MCF 10A (cell line): ENCODE results near the gene C9orf43. TPM values are rescaled to one million over a fixed set of nuclear protein-coding genes. Genes with fewer than 3 reads are reported as not detected.

Experiments
- BruUV-seq: library from RNA; stranded (reverse); fragments of 400-500 nt; replicated peaks from 2 replicates; lab custom pipeline; 2021; lab: Mats Ljungman, UMichigan
- CTCF ChIA-PET: fragments of 300-600 bp; sonication (Branson Sonifier 250); formaldehyde crosslinking; extraction: SDS; loops from one replicate; lab custom pipeline; 2021; ENCODE audit warnings: antibody characterized with exemption, inconsistent platforms; lab: Yijun Ruan, JAX
- POLR2A ChIA-PET: fragments of 300-600, 350-650 bp; sonication (Branson Sonifier 250); formaldehyde crosslinking; extraction: SDS; loops from one replicate; lab custom pipeline; 2020; ENCODE audit warnings: antibody characterized with exemption, inconsistent platforms; lab: Yijun Ruan, JAX
- DNase-seq: peaks from one replicate; pipeline ENCODE4 v3.0.0-alpha.2; 2018; ENCODE audit not compliant: unreplicated experiment
- H3K27ac Mint-ChIP-seq: one replicate; pipeline ENCODE4 v1.8.0; 2022; ENCODE audit warnings: mild to moderate bottlenecking, low read depth, mixed read lengths; ENCODE audit not compliant: unreplicated experiment
- H3K27me3 Mint-ChIP-seq: one replicate; pipeline ENCODE4 v1.8.0; 2022; ENCODE audit warnings: mixed read lengths; ENCODE audit not compliant: insufficient read depth, unreplicated experiment
- H3K36me3 Mint-ChIP-seq: one replicate; pipeline ENCODE4 v1.8.0; 2022; ENCODE audit warnings: mild to moderate bottlenecking, moderate library complexity, mixed read lengths; ENCODE audit not compliant: insufficient read depth, unreplicated experiment
- H3K4me1 Mint-ChIP-seq: one replicate; pipeline ENCODE4 v1.8.0; 2022; ENCODE audit warnings: mixed read lengths; ENCODE audit not compliant: insufficient read depth, unreplicated experiment
- H3K4me3 Mint-ChIP-seq: one replicate; pipeline ENCODE4 v1.8.0; 2022; ENCODE audit warnings: mild to moderate bottlenecking, moderate library complexity, mixed read lengths; ENCODE audit not compliant: unreplicated experiment
- H3K9me3 Mint-ChIP-seq: one replicate; pipeline ENCODE4 v1.8.0; 2022; ENCODE audit warnings: mixed read lengths; ENCODE audit not compliant: unreplicated experiment
- intact Hi-C: fragments of 100-400 bp; cut with micrococcal nuclease; formaldehyde crosslinking; loops from 2 replicates; pipeline ENCODE4 v1.14.1; 2022
- total RNA-seq: library from RNA; stranded (reverse); gene quantifications from 2 replicates; pipeline ENCODE4 v1.2.3, GENCODE V29; 2022
- TF ChIP-seq, protein P1 (sequence below): fragments of 200-600 bp; IDR thresholded peaks from one replicate; pipeline ENCODE4 v1.8.0; 2022; ENCODE audit warnings: antibody characterized with exemption, mild to moderate bottlenecking; ENCODE audit not compliant: unreplicated experiment

The C9orf43 gene
- total RNA-seq, 1 experiment from 2014 or later, result 0.84 TPM

- Mint-ChIP-seq H3K4me1 (no peaks in the 10 kb centered on the region), H3K4me3 (no peak overlapping the region), H3K27ac (no peak overlapping the region), H3K36me3 (peaks cover 7% of the 10 kb centered on the region), H3K27me3 (no peaks in the 10 kb centered on the region), H3K9me3 (no peaks in the 10 kb centered on the region)
- TF ChIP-seq, protein P1, sequence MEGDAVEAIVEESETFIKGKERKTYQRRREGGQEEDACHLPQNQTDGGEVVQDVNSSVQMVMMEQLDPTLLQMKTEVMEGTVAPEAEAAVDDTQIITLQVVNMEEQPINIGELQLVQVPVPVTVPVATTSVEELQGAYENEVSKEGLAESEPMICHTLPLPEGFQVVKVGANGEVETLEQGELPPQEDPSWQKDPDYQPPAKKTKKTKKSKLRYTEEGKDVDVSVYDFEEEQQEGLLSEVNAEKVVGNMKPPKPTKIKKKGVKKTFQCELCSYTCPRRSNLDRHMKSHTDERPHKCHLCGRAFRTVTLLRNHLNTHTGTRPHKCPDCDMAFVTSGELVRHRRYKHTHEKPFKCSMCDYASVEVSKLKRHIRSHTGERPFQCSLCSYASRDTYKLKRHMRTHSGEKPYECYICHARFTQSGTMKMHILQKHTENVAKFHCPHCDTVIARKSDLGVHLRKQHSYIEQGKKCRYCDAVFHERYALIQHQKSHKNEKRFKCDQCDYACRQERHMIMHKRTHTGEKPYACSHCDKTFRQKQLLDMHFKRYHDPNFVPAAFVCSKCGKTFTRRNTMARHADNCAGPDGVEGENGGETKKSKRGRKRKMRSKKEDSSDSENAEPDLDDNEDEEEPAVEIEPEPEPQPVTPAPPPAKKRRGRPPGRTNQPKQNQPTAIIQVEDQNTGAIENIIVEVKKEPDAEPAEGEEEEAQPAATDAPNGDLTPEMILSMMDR, result peak; percentile 66
- intact Hi-C loops, result loop anchor here (2.0 kb wide), 3 partner anchors 138 to 208 kb away; no protein-coding TSS in a partner anchor
- no TSS peak for BruUV-seq
- ChIA-PET POLR2A (interaction anchor here (0.6 to 1.9 kb wide), 5 partner anchors 72 to 210 kb away, joined by 3 to 15 read pairs (median 4); no protein-coding TSS in a partner anchor), CTCF (interaction anchor here (0.6 to 10.0 kb wide), 35 partner anchors 8 to 227 kb away, joined by 3 to 317 read pairs (median 4); no protein-coding TSS in a partner anchor)
- peak; percentile 51 for DNase-seq
These were observed 35.8 kb downstream of the C9orf43 start for GRCh38 chr9:113446323-113446740.

GRCh38 chr9:113449376-113449775 is 38.8 kb downstream of the C9orf43 start:
- no peak overlapping the region for H3K27ac Mint-ChIP-seq
- H3K4me1 Mint-ChIP-seq, result no peaks in the 10 kb centered on the region
- POLR2A ChIA-PET, result no interaction called here
- no TSS peak for BruUV-seq
- H3K4me3 Mint-ChIP-seq, result no peak overlapping the region
- no peaks in the 10 kb centered on the region for H3K9me3 Mint-ChIP-seq
- no peaks in the 10 kb centered on the region for H3K27me3 Mint-ChIP-seq
- intact Hi-C loops, result no loop called here
- CTCF ChIA-PET, result interaction anchor here (1.2 to 10.0 kb wide), 3 partner anchors 15 to 206 kb away, joined by 3 to 317 read pairs (median 4); partner anchors contain the start of gene RGS3
- no peak for DNase-seq
- peaks cover 7% of the 10 kb centered on the region for H3K36me3 Mint-ChIP-seq
- TF ChIP-seq, protein P1, result no peak

GRCh38 chr9:113452113-113452605 is 41.6 kb downstream of the C9orf43 start:
- H3K27ac Mint-ChIP-seq, result no peak overlapping the region
- no peaks in the 10 kb centered on the region for H3K36me3 Mint-ChIP-seq
- CTCF ChIA-PET, result interaction anchor here (0.6 to 10.0 kb wide), 3 partner anchors 137 to 203 kb away, joined by 3 to 317 read pairs (median 6); no protein-coding TSS in a partner anchor
- TF ChIP-seq, protein P1, result no peak
- no peak for DNase-seq
- H3K4me3 Mint-ChIP-seq, result no peak overlapping the region
- peaks cover 10% of the 10 kb centered on the region for H3K4me1 Mint-ChIP-seq
- intact Hi-C loops, result no loop called here
- POLR2A ChIA-PET, result no interaction called here
- no peaks in the 10 kb centered on the region for H3K9me3 Mint-ChIP-seq
- no peaks in the 10 kb centered on the region for H3K27me3 Mint-ChIP-seq
- BruUV-seq, result no TSS peak

GRCh38 chr9:113454914-113455761 is 44.6 kb downstream of the C9orf43 start:
- H3K4me3 Mint-ChIP-seq, result no peak overlapping the region
- DNase-seq, result peak; percentile 40
- ChIA-PET POLR2A (interaction anchor here (0.7 kb wide), 2 partner anchors 45 to 109 kb away, joined by 3 to 4 read pairs; partner anchors contain the start of genes C9orf43 and POLE3), CTCF (interaction anchor here (0.5 to 5.9 kb wide), 7 partner anchors 8 to 211 kb away, joined by 3 to 67 read pairs (median 3); no protein-coding TSS in a partner anchor)
- H3K4me1 Mint-ChIP-seq, result peaks cover 10% of the 10 kb centered on the region
- TF ChIP-seq, protein P1, result no peak
- H3K27me3 Mint-ChIP-seq, result no peaks in the 10 kb centered on the region
- H3K27ac Mint-ChIP-seq, result peak overlapping the region; percentile 24
- intact Hi-C loops, result no loop called here
- BruUV-seq, result no TSS peak
- no peaks in the 10 kb centered on the region for H3K9me3 Mint-ChIP-seq
- H3K36me3 Mint-ChIP-seq, result no peaks in the 10 kb centered on the region
